ENCODE results near the gene SSR3.

- TF ChIP-seq ZNF8 (CRISPR knock-in tag; IDR thresholded peaks at IDR 0.05) (no peak), ZNF70 (CRISPR knock-in tag; IDR thresholded peaks at IDR 0.05) (no peak), CSDC2 (CRISPR knock-in tag; IDR thresholded peaks at IDR 0.05) (no peak), PATZ1 (CRISPR knock-in tag; IDR thresholded peaks at IDR 0.05; ENCODE audit: borderline replicate concordance) (no peak), ZFP30 (CRISPR knock-in tag; IDR thresholded peaks at IDR 0.05) (no peak), TOX (CRISPR knock-in tag; IDR thresholded peaks at IDR 0.05; ENCODE audit: borderline replicate concordance) (no peak), CREB5 (CRISPR knock-in tag; IDR thresholded peaks at IDR 0.05; ENCODE audit: low read depth) (no peak), ARNTL (CRISPR knock-in tag; IDR thresholded peaks at IDR 0.05; ENCODE audit: borderline replicate concordance, low read depth) (no peak), ZNF565 (CRISPR knock-in tag; conservative IDR thresholded peaks at IDR 0.05; ENCODE audit: low read depth) (no peak), TSHZ2 (CRISPR knock-in tag; IDR thresholded peaks at IDR 0.05) (no peak), PPARA (CRISPR knock-in tag; IDR thresholded peaks at IDR 0.05; ENCODE audit: borderline replicate concordance) (no peak)
These were observed 3.5 kb upstream of the SSR3 start for GRCh38 chr3:156558389-156558788.

Measured in SK-N-SH treated with all-trans-retinoic acid at 6 μM for 48 hours (cell line).